Measurements from ENCODE around the gene TSPAN3. TPM values are rescaled to one million over a fixed set of nuclear protein-coding genes. Genes with fewer than 3 reads are reported as not detected.

Gene TSPAN3
- total RNA-seq, 1 donor from 2014 or later = 259 TPM

DNA sequence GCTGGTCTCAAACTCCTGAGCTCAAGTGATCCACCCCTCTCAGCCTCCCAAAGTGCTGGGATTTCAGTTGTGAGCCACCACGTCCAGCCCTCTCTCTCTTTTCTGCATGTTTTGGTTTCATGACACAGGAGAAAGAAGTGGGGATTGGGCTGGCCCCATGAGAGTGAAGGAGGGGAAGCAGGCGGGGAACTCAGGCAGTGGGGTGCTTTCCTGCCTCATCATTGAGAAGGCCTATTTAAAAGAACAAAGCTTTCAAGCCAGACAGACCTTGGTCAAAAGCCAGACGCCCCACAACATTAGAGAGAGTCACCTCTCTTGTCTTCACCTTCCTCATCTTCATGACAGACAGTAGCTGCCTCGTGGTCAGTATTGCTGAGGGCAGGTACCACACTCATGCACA, 60.1 kb downstream of the TSPAN3 start:
- H3K27ac Mint-ChIP-seq (ENCODE audit: unreplicated experiment) = no peak overlapping the region
- no peaks in the 10 kb centered on the region for H3K9me3 Mint-ChIP-seq
- H3K27me3 Mint-ChIP-seq (ENCODE audit: low read depth) = no peaks in the 10 kb centered on the region
- TF ChIP-seq, protein P1, sequence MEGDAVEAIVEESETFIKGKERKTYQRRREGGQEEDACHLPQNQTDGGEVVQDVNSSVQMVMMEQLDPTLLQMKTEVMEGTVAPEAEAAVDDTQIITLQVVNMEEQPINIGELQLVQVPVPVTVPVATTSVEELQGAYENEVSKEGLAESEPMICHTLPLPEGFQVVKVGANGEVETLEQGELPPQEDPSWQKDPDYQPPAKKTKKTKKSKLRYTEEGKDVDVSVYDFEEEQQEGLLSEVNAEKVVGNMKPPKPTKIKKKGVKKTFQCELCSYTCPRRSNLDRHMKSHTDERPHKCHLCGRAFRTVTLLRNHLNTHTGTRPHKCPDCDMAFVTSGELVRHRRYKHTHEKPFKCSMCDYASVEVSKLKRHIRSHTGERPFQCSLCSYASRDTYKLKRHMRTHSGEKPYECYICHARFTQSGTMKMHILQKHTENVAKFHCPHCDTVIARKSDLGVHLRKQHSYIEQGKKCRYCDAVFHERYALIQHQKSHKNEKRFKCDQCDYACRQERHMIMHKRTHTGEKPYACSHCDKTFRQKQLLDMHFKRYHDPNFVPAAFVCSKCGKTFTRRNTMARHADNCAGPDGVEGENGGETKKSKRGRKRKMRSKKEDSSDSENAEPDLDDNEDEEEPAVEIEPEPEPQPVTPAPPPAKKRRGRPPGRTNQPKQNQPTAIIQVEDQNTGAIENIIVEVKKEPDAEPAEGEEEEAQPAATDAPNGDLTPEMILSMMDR (conservative IDR thresholded peaks at IDR 0.05) = no peak
- H3K4me1 Mint-ChIP-seq = no peaks in the 10 kb centered on the region
- DNase-seq (ENCODE audit: low read depth, low spot score) = no peak
- no peak overlapping the region for H3K4me3 Mint-ChIP-seq
- no peaks in the 10 kb centered on the region for H3K36me3 Mint-ChIP-seq (ENCODE audit: low read depth)

DNA sequence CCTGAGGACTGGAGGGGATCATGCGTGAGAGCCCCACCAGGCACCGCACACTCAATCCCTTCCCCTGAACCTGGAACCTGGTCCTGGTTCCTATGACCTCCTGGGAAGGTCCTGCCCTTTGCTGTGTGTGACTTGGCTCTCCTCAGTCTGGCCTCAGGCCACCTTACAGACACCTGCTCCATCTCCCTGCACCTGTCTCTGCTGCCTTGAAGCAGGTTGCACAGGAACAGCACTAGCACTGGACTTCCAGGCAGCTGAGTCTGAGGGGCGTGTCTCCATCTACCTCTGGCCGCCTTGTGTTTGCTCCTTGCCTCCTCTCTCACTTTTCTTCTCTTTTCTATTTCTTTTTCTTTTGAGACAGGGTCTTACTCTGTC, 60.6 kb downstream of the TSPAN3 start:
- no peak for DNase-seq (ENCODE audit: low read depth, low spot score)
- Mint-ChIP-seq H3K27ac (ENCODE audit: unreplicated experiment) (no peak overlapping the region), H3K4me1 (no peaks in the 10 kb centered on the region), H3K9me3 (no peaks in the 10 kb centered on the region), H3K36me3 (ENCODE audit: low read depth) (no peaks in the 10 kb centered on the region), H3K4me3 (no peak overlapping the region), H3K27me3 (ENCODE audit: low read depth) (no peaks in the 10 kb centered on the region)
- TF ChIP-seq, protein P1 (conservative IDR thresholded peaks at IDR 0.05) = no peak

DNA sequence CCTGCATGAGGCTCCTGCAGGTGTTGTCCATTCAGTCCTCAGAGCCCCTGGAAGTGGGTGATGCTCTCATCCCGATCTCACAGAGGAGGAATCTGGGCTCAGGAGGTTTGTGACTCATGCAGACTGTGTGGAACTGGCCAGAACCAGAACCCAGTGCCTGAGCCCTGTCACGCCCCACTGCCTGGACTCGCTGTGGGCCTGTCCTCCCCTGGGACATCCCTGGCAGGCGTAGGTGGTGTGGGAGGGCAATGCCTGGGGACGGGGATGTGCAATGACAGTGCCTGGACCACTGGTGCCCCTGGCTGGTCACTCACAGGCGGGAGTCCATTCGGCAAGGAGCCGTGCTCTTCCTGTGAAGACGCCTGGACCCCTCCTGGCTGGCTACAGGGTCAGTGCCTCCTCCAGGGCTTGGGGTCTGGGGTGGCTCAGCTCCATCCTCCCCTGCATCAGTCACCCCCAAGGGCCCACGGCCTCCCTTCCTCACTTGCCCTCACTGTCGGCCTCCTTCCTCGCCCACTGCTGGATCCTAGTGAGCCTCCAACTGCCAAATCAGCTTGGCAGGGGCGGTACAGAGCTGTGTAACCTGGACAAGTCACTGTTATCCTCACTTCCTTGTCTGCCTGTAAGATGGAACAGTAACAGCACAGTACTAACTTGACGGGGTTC, 61.1 kb downstream of the TSPAN3 start:
- H3K9me3 Mint-ChIP-seq = no peaks in the 10 kb centered on the region
- TF ChIP-seq, protein P1 (conservative IDR thresholded peaks at IDR 0.05) = no peak
- H3K27me3 Mint-ChIP-seq (ENCODE audit: low read depth) = no peaks in the 10 kb centered on the region
- H3K4me1 Mint-ChIP-seq = no peaks in the 10 kb centered on the region
- H3K36me3 Mint-ChIP-seq (ENCODE audit: low read depth) = no peaks in the 10 kb centered on the region
- no peak for DNase-seq (ENCODE audit: low read depth, low spot score)
- H3K27ac Mint-ChIP-seq (ENCODE audit: unreplicated experiment) = no peak overlapping the region
- no peak overlapping the region for H3K4me3 Mint-ChIP-seq

DNA sequence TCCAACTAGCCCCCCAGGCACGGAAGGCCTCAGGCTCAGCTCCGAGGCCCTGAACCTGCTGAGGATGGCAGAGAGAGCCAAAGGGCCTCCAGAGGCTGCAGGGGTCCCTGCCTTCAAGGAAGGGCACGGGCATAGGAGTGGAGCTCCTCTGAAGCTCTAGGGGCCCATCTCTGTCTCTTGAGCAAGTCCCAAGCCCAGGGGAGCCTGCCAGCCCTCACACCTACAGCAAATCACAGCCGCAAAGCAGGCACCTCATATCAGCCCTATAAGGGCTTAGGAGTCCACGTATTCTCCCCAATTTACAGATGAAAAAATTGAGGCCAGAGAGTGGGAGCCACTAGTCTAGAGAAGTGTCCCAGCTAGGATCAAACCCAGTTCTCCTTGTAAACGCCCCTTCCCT, 61.7 kb downstream of the TSPAN3 start:
- H3K27me3 Mint-ChIP-seq (ENCODE audit: low read depth) = no peaks in the 10 kb centered on the region
- no peaks in the 10 kb centered on the region for H3K9me3 Mint-ChIP-seq
- H3K4me3 Mint-ChIP-seq = no peak overlapping the region
- H3K4me1 Mint-ChIP-seq = no peaks in the 10 kb centered on the region
- DNase-seq (ENCODE audit: low read depth, low spot score) = no peak
- no peaks in the 10 kb centered on the region for H3K36me3 Mint-ChIP-seq (ENCODE audit: low read depth)
- TF ChIP-seq, protein P1 (conservative IDR thresholded peaks at IDR 0.05) = no peak
- H3K27ac Mint-ChIP-seq (ENCODE audit: unreplicated experiment) = no peak overlapping the region

DNA sequence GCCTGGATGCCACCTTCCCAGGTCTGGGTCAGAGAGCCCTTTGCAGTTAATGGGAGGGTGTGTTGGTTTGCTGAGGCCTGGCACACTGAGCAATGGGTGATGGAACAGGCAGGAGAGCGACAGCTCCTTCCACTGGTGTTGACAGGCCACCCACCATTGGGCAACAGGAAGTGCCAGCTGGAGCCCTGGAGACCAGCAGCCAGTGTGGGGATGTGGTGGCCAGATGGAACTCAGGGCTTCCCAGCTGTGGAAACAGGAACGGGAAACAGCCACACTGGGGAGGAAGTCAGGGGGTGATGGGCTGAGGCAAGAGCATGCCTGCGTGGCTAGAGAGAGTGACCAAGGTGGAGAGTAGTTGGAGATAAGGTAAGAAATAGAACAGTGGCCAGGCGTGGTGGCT, 66.7 kb downstream of the TSPAN3 start:
- no peak for DNase-seq (ENCODE audit: low read depth, low spot score)
- TF ChIP-seq, protein P1 (conservative IDR thresholded peaks at IDR 0.05) = no peak
- Mint-ChIP-seq H3K36me3 (ENCODE audit: low read depth) (no peaks in the 10 kb centered on the region), H3K27me3 (ENCODE audit: low read depth) (no peaks in the 10 kb centered on the region), H3K4me1 (no peaks in the 10 kb centered on the region), H3K4me3 (no peak overlapping the region), H3K9me3 (no peaks in the 10 kb centered on the region), H3K27ac (ENCODE audit: unreplicated experiment) (no peak overlapping the region)
